GM19468 (cell line): ENCODE results near the gene ABCA1.

Source experiments
- ATAC-seq: cut with Tn5 transposase; IDR thresholded peaks from one replicate; pipeline ENCODE4 v1.9.1; 2021; ENCODE audit warnings: mild to moderate bottlenecking, moderate library complexity, moderate number of reproducible peaks; ENCODE audit not compliant: unreplicated experiment; ENCODE audit errors: extremely low read depth

Gene ABCA1

GRCh38 chr9:104810421-104811339, 117.3 kb downstream of the ABCA1 start:
- ATAC-seq: no peak

GRCh38 chr9:104808035-104808614, 119.8 kb downstream of the ABCA1 start:
- ATAC-seq: no peak

- no peak for ATAC-seq
These were observed 122.5 kb downstream of the ABCA1 start for GRCh38 chr9:104805441-104805840.

- ATAC-seq: no peak
These were observed 125.0 kb downstream of the ABCA1 start for GRCh38 chr9:104802906-104803305.

- ATAC-seq: no peak
These were observed 125.8 kb downstream of the ABCA1 start for GRCh38 chr9:104802110-104802509.

- ATAC-seq: no peak
These were observed 127.7 kb downstream of the ABCA1 start for GRCh38 chr9:104800068-104800785.

GRCh38 chr9:104798209-104798995, 129.6 kb downstream of the ABCA1 start:
- ATAC-seq: no peak

GRCh38 chr9:104795857-104796256, 132.1 kb downstream of the ABCA1 start:
- ATAC-seq: no peak

GRCh38 chr9:104795082-104795481, 132.9 kb downstream of the ABCA1 start:
- no peak for ATAC-seq

- ATAC-seq: no peak
These were observed 133.9 kb downstream of the ABCA1 start for GRCh38 chr9:104794070-104794469.

GRCh38 chr9:104788251-104788650, 139.7 kb downstream of the ABCA1 start:
- ATAC-seq: no peak

GRCh38 chr9:104787306-104788015, 140.5 kb downstream of the ABCA1 start:
- no peak for ATAC-seq

- ATAC-seq: no peak
These were observed 141.7 kb downstream of the ABCA1 start for GRCh38 chr9:104786293-104786692.

- no peak for ATAC-seq
These were observed 143.9 kb downstream of the ABCA1 start for GRCh38 chr9:104784098-104784497.

- no peak for ATAC-seq
These were observed 144.4 kb downstream of the ABCA1 start for GRCh38 chr9:104783588-104783987.

- no peak for ATAC-seq
These were observed 147.1 kb downstream of the ABCA1 start for GRCh38 chr9:104780796-104781395.

GRCh38 chr9:104779946-104780535, 147.9 kb downstream of the ABCA1 start:
- no peak for ATAC-seq

GRCh38 chr9:104779334-104779733, 148.6 kb downstream of the ABCA1 start:
- no peak for ATAC-seq

- no peak for ATAC-seq
These were observed 149.2 kb downstream of the ABCA1 start for GRCh38 chr9:104778802-104779201.
